Mononuclear cell (primary cell): ENCODE results near the gene GGA3. TPM values are rescaled to one million over a fixed set of nuclear protein-coding genes. Genes with fewer than 3 reads are reported as not detected.
"Not testable (repeated sequence)": the region's sequence is repeated elsewhere in the genome, so short reads cannot be mapped to it uniquely, and the experiment has no call there.

Source experiments
- H3K27me3 ChIP-seq: 2 replicates; pipeline ENCODE4 v1.6.0; 2011; ENCODE audit warnings: low read length, control low read depth; ENCODE audit not compliant: insufficient read depth
- H3K4me1 ChIP-seq: 2 replicates; pipeline ENCODE4 v1.5.1; 2011; ENCODE audit warnings: mild to moderate bottlenecking, low read length, control low read depth; ENCODE audit not compliant: insufficient read depth
- H3K4me3 ChIP-seq: 2 replicates; pipeline ENCODE4 v1.5.1; 2011; ENCODE audit warnings: mild to moderate bottlenecking, low read length, moderate library complexity
- H3K9me3 ChIP-seq: 2 replicates; pipeline ENCODE4 v1.5.1; 2011; ENCODE audit warnings: low read depth, mild to moderate bottlenecking, control low read depth, low read length
- total RNA-seq: library from RNA; depleted of rRNA; stranded (reverse); fragments of >200 nt; gene quantifications from one replicate; pipeline ENCODE4 v1.2.3, GENCODE V29; 2012

GGA3 gene
- total RNA-seq, 1 donor: 36.9 TPM

DNA sequence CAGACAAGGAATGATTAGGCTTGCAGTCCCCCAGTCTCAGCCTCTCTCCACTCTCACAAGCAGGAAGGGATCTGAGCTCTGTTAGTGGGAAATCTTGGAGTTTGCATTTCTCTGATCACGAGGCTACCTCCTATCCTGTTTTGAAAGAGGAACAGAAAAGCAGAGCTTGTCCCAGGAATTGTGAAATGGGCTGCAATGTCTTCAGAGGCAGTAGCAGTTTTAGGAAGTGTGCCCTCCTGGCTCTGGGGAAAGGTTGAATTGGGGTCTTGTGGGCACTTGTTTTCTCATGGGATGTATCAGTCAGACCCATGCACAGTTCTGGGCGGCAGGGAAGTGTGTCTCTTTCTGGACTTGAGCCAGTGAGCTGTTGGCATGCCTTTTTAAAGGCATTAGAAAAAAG is 33.1 kb downstream of the GGA3 start:
- H3K9me3 ChIP-seq: no peaks in the 10 kb centered on the region
- no peak overlapping the region for H3K4me3 ChIP-seq
- peaks cover 26% of the 10 kb centered on the region for H3K4me1 ChIP-seq
- H3K27me3 ChIP-seq: no peaks in the 10 kb centered on the region

DNA sequence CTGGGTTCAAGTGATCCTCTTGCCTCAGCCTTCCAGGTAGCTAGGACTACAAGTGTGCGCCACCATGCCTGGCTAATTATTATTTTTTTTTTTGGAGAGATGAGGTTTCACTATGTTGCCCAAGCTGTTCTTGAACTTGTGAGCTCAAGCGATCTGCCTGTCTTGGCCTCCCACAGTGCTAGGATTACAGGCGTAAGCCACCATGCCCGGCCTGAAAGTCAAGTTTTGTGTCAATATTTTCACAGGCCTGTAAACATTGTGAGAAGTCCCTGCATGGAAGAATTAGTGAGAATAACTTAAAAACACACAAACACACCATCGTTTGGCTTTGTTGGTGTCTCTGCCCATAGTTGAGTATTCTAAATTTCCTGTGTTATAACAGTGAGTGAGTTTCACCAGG is 33.7 kb downstream of the GGA3 start:
- Histone ChIP-seq H3K4me3 (no peak overlapping the region), H3K9me3 (no peaks in the 10 kb centered on the region), H3K4me1 (peaks cover 26% of the 10 kb centered on the region), H3K27me3 (no peaks in the 10 kb centered on the region)

DNA sequence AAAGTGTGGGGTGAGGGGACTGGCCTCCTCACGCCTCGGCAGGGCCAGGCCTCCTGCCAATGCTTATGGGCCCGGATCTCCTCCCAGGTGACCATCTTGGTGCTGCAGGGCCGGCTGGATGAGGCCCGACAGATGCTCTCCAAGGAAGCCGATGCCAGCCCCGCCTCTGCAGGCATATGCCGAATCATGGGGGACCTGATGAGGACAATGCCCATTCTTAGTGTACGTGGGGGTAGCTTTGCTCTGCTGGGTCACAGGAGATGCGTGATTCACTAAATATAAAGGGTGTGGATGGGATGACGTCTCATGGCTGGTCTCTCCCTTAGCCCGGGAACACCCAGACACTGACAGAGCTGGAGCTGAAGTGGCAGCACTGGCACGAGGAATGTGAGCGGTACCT is 36.4 kb downstream of the GGA3 start:
- Histone ChIP-seq H3K9me3 (no peaks in the 10 kb centered on the region), H3K4me1 (peaks cover 26% of the 10 kb centered on the region), H3K4me3 (no peak overlapping the region), H3K27me3 (no peaks in the 10 kb centered on the region)

DNA sequence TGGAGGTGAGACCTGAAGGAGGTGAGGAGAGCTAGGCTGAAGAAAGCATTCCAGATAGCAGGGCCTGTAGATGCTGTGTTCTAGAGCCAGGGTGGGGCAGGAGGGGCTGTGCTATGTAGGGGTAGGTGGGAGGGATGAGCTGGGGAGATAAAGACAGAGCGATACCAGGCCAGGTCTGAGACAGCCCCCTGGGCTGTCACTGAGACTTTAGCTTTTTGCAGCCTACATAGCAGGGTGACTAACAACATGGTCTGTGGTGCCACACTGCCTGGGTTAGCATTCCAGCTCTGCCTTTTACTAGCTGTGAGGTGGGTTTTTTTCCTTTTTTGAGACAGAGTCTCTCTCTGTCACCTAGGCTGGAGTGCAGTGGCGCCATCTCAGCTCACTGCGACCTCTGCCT is 41.6 kb downstream of the GGA3 start:
- no peak overlapping the region for H3K4me3 ChIP-seq
- no peaks in the 10 kb centered on the region for H3K9me3 ChIP-seq
- H3K27me3 ChIP-seq: no peaks in the 10 kb centered on the region
- H3K4me1 ChIP-seq: no peaks in the 10 kb centered on the region

DNA sequence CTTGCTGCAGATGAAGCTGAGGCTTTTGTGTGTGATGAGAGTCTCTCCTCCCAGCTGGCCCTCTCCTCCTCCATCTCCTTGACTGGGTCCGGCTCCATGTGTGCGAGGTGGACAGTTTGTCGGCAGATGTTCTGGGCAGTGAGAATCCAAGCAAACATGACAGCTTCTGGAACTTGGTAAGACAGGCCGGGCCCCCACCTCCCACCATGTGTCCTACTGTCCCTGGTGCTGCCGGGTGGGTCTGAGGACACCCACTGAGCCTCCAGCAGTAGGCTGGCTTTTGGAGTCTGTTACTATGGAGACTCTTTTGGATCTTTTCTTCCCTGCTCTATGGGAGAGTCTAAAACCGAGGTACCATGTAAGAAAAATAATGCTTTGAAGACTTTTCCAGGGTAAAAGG is 43.3 kb downstream of the GGA3 start:
- Histone ChIP-seq H3K27me3 (no peaks in the 10 kb centered on the region), H3K9me3 (no peaks in the 10 kb centered on the region), H3K4me3 (no peak overlapping the region), H3K4me1 (no peaks in the 10 kb centered on the region)

DNA sequence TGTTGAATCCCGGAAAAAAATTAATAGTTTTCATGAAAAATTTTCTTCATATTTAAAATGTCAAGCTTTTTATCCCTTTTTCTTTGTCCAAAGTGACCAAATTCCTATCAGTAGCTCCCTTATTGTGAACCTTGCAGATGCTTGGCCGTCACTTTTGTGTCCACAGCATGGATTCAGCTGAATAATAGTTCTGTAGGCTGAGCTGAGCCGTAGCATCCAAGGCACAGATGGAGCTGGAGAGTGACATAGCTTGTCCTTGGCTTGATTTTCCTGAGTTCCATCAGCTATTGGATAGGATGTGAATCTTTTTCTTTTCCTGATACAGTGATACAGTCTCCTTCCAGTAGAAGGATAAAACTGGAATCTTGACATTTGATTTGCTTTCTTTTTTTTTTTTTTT is 52.3 kb downstream of the GGA3 start:
- Histone ChIP-seq H3K27me3 (no peaks in the 10 kb centered on the region), H3K4me1 (peaks cover 29% of the 10 kb centered on the region), H3K9me3 (no peaks in the 10 kb centered on the region), H3K4me3 (no peak overlapping the region)

GRCh38 chr17:75208161-75208560 is 53.2 kb downstream of the GGA3 start:
- Histone ChIP-seq H3K27me3 (no peaks in the 10 kb centered on the region), H3K9me3 (no peaks in the 10 kb centered on the region), H3K4me3 (no peak overlapping the region), H3K4me1 (peaks cover 29% of the 10 kb centered on the region)

GRCh38 chr17:75207760-75208159 is 53.6 kb downstream of the GGA3 start:
- Histone ChIP-seq H3K4me1 (peaks cover 29% of the 10 kb centered on the region), H3K9me3 (no peaks in the 10 kb centered on the region), H3K27me3 (no peaks in the 10 kb centered on the region), H3K4me3 (no peak overlapping the region)

- not testable (repeated sequence) for H3K27me3 ChIP-seq, H3K9me3 ChIP-seq, H3K4me3 ChIP-seq
- H3K4me1 ChIP-seq: peaks cover 29% of the 10 kb centered on the region
Observed at GRCh38 chr17:75207050-75207407, 54.4 kb downstream of the GGA3 start.

DNA sequence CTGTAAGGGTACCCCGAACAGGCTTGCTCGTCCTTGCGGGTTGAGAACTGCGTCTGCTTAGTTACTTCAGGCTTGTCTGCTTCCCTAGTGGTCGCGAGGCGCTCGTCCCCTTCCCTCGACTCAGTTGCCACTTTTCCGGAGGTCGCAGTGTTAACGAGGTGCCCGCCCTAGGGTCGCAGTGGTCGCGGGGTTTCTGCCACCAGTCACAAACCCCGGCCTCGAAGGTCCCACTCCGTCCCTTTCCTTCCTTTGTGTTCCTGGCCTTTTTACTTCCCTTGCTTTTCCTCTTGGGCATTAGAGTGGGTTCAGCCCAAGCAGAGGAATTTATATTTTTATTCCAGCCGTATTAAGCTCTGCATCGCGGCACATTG is 55.6 kb downstream of the GGA3 start:
- peaks cover 29% of the 10 kb centered on the region for H3K4me1 ChIP-seq
- H3K27me3 ChIP-seq: no peaks in the 10 kb centered on the region
- H3K4me3 ChIP-seq: peak overlapping the region; percentile 85
- H3K9me3 ChIP-seq: no peaks in the 10 kb centered on the region

DNA sequence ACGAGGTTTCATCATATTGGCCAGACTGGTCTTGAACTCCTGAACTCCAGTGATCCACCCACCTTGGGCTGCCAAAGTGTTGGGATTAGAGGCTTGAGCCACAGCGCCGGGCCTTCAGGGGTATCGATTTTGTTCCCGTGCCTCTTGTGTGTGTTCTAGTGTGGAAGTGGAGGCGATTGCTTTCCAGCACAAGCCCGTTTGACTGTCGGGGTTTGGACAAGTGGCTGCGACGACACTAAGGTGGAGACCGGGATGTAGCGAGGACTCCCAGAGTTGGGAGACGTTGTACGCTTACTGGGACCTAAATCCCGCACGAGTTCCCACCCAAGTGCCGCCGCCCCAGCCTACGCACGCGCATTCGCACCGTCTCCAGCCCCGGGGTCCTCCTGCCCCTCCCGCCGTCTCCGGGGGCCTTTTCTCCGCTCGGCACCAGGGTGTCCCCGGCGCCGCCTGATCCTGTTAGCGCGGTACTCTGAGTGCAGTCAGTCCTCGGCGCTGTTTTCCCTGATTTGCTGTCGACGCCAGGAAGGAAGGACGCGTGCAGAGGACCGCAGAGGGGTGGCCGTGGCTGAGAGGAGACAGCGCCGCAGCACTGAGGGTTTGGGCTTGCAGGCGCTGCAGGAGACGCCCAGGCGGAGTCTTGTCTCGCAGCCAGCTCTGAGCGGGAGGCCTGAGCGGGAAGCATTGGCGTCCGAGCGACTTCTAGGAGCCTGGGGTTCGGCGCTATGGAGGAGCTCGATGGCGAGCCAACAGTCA is 56.2 kb downstream of the GGA3 start, which contains the start of gene NUP85:
NUP85 (plus strand) TSS at position 643 of the 756 bp plus-strand sequence; CDS start at position 726, 83 bp downstream.
- H3K9me3 ChIP-seq: no peaks in the 10 kb centered on the region

DNA sequence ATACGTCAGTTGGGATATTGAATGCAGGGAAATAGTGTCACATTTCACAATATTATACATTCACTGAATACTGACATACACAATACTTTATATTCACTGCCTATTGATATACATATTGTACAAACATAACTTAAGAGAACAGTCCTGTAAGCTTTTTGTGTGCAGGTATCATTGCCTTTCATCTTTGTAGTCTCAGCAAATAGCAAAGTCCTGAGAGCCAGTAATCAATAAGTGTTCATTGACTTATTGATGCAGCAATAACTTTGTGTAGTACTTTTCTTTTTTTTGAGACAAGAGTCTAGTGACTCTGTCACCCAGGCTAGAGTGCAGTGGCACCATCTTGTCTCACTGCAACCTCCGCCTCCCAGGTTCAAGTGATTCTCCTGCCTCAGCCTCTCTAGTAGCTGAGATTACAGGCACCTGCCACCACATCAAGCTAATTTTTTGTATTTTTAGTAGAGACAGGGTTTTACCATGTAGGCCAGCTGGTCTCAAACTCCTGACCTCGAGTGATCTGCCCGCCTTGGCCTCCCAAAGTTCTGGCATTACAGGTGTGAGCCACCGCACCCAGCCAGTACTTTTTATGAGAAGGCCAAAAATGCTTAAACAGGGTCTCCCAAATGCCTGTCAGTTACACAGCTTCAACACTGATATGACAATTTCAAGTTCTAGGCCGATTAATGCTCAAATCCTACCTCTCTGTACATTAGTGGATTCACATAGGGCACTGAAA is 61.4 kb downstream of the GGA3 start:
- H3K4me1 ChIP-seq: peaks cover 8% of the 10 kb centered on the region
- H3K27me3 ChIP-seq: no peaks in the 10 kb centered on the region

More for the DNA sequence above, 56.2 kb downstream of the GGA3 start, which contains the start of gene NUP85:
- Histone ChIP-seq H3K4me1 (peaks cover 29% of the 10 kb centered on the region), H3K4me3 (peak within 1 kb of the TSS; percentile 85), H3K27me3 (no peaks in the 10 kb centered on the region)

DNA sequence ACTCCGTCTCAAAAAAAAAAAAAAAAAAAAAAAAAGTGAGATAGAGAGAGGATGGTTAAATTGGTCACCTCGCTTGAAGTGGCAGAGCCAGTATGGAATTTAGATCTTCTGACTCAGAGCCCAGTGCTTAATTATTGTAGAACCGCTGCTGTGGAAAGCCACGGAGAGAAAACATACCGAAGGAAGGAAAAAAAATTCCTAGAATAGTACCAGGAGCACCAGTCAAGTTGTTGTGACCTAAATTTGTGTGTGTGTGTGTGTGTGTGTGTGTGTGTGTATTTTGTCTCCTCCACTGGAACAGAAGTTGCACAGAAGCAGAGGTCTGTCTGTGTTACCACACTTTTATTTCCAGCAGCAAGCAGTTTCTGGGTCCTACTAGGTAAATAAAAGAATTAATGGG is 66.5 kb downstream of the GGA3 start:
- H3K4me1 ChIP-seq: no peaks in the 10 kb centered on the region
- H3K4me3 ChIP-seq: no peak overlapping the region
- H3K27me3 ChIP-seq: no peaks in the 10 kb centered on the region
- no peaks in the 10 kb centered on the region for H3K9me3 ChIP-seq

More for the DNA sequence above, 61.4 kb downstream of the GGA3 start:
- no peak overlapping the region for H3K4me3 ChIP-seq
- H3K9me3 ChIP-seq: no peaks in the 10 kb centered on the region

DNA sequence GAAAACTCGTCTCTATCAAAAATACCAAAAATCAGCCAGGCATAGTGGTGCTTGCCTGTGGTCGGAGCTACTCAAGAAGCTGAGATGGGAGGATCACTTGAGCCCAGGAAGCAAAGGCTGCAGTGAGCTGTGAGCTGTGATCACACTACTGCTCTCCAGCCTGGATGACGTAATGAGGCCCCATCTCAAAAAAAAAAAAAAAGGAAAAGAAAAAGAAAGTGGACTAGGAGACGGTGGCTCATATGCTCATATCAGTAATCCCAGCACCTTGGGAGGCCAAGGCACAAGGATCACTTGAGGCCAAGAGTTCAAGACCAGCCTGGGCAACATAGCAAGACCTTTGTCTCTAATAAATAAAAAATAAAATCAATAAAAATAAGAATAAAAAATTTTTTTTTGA is 69.8 kb downstream of the GGA3 start:
- no peaks in the 10 kb centered on the region for H3K9me3 ChIP-seq
- no peaks in the 10 kb centered on the region for H3K27me3 ChIP-seq
- no peaks in the 10 kb centered on the region for H3K4me1 ChIP-seq
- no peak overlapping the region for H3K4me3 ChIP-seq

- no peaks in the 10 kb centered on the region for H3K9me3 ChIP-seq
- peaks cover 5% of the 10 kb centered on the region for H3K4me1 ChIP-seq
- H3K27me3 ChIP-seq: no peaks in the 10 kb centered on the region
- no peak overlapping the region for H3K4me3 ChIP-seq
Observed at GRCh38 chr17:75188614-75189013, 72.8 kb downstream of the GGA3 start.
